Measurements from ENCODE around the gene GABBR2.
"Not testable (repeated sequence)": the region's sequence is repeated elsewhere in the genome, so short reads cannot be mapped to it uniquely, and the experiment has no call there.

Gene GABBR2

GRCh38 chr9:98310752-98311392 is 397.9 kb downstream of the GABBR2 start:
- no peak for DNase-seq

DNA sequence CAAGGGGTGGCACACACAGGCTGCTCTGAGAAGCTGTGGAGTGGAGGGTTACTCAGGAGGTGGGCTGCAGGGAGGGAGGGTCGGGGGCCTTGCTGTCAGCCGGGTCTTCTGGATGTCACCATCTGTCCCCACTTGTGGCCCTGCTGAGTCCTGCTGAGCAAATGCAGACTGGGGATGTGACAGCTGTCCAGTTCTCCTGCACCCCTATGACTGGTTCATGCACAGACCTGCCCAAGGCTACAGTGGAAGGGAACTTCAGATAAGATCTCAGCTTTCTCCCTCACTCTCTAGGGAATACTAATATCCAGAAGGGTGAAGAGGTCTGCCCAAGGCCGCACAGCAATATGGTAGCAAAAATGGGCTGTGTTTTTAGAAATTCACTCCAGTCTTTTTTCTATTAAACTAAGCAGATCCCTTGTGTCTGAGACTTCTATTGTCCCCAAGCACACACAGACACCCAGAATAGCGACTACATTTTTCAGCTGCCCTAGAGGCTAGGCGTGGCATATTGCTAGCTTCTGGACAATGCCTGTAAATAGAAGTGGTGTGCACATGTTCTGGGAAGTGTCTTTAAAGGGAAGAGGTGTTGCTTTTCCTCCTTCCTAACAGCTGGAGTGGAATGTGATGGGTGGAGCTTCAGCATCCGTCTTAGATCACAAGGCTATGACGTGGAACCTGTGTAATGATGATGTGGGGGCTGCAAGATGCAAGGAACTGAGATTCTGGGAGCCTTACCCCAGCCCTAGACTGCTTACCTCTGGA is 402.2 kb downstream of the GABBR2 start:
- no peak for DNase-seq

DNA sequence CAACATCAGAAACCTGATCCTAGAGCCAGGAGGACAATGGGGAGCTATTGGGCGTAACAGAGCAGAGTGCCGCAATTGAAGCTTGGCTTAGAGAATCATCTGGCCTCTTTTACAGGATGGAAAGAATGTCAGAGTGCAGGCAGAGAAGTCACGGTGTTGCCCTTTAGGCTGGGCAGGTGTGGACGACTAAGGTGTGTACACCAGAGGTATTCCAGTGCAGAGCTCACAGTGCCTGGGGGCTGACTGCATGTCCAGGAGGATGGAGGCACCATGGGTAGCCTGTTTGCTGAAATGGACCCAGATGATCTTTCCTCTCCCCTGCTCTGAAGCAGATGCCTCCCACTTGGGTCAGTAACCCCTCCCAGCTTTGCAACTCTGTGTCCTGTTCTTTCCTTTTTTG is 404.4 kb downstream of the GABBR2 start:
- DNase-seq: no peak

DNA sequence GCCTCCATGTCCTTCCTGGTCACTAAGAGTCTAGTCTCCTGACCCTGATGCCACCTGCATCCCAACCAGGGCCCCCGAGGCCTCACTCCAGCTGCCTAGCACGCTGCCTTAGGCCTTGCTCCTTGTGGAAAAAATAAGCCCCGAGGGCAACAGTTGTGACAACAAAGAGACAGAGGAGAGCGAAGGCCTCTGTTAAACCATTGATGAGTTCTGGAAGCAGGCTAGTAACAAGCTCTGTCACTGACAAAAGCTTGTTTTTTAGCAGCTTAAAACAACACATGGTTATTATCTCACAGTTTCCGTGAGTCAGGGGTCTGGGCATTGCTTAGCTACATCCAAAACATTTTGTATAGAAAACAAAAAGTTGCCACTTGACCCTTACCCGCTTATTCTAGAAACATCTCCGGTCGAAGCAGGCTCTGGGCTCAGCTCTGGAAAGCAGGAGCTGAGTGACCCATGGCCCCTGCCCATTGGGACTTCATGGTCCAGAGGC is 405.1 kb downstream of the GABBR2 start:
- DNase-seq: no peak

- DNase-seq: no peak
These were observed 405.6 kb downstream of the GABBR2 start for GRCh38 chr9:98302938-98303632.

GRCh38 chr9:98302150-98302549 is 406.6 kb downstream of the GABBR2 start:
- no peak for DNase-seq

DNA sequence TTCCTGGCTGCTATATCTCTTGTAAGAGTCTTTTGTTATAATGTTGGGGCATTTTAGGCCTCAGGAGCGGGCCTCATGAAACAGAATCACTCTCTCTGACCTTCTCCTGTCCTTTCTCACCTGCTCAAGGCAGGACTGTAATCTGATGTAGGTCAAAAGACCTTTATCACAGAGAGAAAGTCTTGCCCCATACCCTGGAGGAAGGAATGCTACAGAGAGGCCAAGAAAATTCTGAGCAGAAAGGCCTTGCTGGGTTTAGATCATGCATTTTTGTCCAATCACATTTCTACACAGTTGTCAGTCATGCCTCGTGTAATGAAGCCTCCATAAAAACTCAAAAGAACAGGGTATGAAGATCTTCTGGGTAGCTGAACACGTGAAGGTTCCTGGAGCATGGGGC is 408.1 kb downstream of the GABBR2 start:
- DNase-seq: no peak

DNA sequence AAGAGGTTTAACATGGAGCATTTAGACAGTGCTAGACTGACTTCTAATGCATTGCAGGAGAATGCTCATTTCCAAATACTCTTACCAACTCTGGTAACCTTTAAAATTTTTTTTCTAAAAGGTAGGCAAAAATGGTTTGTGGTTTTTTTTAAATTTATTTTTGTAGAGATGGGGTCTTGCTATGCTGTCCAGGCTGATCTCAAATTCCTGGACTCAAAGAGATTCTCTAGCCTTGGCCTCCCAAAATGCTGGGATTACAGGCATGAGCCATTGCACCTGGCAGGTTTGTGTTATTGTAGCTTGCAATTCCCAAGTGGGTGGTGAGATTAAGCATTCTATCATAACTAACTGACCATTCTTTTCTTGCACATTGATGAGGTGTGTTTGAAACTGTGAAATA is 410.3 kb downstream of the GABBR2 start:
- DNase-seq: no peak

DNA sequence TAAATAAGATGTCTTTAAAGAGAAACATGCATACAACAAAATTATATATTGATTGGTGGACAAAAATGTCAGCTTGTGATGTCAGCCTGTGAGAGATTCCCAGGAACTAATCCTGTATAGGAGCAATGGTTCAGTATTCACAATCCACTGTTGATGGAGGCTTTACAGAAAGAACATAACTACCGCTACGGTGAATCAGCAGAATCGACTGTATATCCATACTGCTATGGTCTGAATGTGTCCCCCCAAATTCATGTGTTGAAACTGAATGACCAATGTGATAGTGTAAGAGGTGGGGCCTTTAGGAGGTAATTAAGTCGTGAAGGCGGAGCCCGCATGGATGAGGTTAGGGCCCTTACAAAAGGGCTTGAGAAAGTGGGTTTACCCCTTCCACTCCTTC is 412.9 kb downstream of the GABBR2 start:
- DNase-seq: no peak

- no peak for DNase-seq
These were observed 416.9 kb downstream of the GABBR2 start for GRCh38 chr9:98291820-98292219.

DNA sequence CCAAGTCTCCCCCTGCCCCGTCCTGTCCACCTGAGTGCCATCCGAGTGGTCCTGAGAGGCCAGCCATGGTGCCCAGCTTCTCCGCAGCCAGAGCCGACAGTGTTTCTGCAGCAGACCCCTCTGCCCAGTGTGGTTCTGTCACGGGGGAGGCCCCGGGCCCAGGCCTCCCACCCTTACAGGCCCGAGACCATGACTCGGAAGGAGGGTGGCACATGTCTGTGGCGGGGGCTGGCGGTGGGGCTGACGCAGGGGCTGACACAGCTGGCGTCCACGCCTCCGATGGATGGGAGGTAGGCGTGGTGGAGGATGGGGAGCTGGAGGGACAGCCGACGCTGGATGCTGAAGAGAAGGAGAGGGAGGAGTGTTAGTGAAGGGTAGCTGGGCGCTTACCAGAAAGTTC is 418.3 kb downstream of the GABBR2 start:
- no peak for DNase-seq

GRCh38 chr9:98289614-98290201 is 419.0 kb downstream of the GABBR2 start:
- DNase-seq: no peak

- no peak for DNase-seq
These were observed 419.9 kb downstream of the GABBR2 start for GRCh38 chr9:98288881-98289280.

- DNase-seq: no peak
These were observed 421.4 kb downstream of the GABBR2 start for GRCh38 chr9:98287384-98287783.

GRCh38 chr9:98285446-98285845 is 423.3 kb downstream of the GABBR2 start:
- no peak for DNase-seq

DNA sequence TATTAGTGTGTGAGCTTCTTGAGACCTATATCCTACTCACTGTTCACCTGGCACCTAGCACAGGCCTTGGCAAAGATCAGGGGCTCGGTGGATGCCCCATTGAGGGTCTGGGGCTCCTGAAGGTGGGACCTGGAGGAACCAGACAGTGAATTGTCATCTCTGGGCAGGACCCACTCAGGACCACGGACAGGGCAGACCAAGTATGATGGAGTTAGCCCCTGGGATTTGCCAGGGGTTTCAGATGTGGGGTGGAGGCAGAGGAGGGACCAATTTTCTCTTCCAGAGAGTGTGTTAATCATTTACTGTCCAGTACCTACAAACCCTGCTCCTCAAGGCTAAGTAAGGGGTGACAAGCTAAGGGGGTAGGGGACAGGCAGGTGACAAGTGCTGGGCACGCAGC is 424.0 kb downstream of the GABBR2 start:
- no peak for DNase-seq

DNA sequence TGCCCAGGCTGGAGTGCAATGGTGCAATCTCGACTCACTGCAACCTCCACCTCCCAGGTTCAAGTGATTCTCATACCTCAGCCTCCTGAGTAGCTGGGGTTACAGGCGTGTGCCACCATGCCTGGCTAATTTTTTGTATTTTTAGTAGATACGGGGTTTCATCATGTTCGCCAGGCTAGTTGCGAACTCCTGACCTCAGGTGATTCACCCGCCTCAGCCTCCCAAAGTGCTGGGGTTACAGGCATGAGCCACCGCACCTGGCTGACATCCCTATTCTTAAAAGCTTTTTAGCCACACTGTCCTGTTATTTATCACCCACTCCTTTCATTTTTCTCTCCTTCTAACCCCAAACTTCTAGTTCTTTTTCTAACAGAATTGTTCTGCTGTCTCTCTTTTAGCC is 425.6 kb downstream of the GABBR2 start:
- DNase-seq: not testable (repeated sequence)

- no peak for DNase-seq
These were observed 427.5 kb downstream of the GABBR2 start for GRCh38 chr9:98281281-98281680.

DNA sequence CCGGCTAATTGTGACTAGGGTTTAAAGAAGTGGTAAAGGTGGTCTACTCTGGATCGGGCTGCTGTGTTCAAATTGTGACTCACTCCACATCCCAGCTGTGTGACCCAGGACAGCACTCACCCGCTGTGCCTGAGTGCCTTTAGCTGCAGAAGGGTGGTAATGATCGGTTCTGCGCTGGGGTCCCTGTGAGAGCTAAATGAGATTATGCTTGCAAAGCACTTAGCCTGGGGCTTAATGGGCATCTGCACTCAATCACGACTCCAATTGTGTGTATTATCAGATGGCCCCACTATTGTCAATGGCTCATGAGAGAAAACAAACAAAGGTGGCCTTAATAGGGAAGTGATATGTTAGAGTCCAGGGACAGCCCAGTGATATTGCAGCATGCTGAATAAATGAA is 428.2 kb downstream of the GABBR2 start:
- no peak for DNase-seq

DNA sequence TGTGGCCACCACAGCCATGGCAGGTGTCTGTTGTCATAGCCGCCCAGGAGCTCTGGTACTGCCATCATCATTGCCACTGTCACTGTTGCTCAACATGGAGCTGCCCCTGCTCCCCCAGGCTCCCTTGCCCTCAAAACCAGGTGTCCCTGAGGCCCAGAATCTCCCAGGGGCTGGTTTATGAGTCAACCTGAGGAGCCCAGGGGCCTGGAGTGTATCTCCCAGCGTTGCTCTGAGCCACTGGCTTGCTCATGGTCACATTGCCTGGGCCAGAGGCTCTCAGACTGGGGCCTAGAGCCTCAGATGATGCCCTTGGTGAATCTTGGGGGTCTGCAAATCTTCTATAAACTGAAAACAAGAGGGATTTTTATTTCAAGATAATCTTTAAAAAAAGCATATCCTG is 428.6 kb downstream of the GABBR2 start:
- DNase-seq: no peak

GRCh38 chr9:98276907-98277469 is 431.7 kb downstream of the GABBR2 start:
- no peak for DNase-seq

- no peak for DNase-seq
These were observed 433.6 kb downstream of the GABBR2 start for GRCh38 chr9:98275159-98275558.

GRCh38 chr9:98272083-98272482 is 436.7 kb downstream of the GABBR2 start:
- DNase-seq: no peak

All from cerebellar nuclear complex (tissue), 1 donor.